Mesodermal cell (in vitro differentiated cells): ENCODE data around the gene IL10.

Source experiments
- H3K27ac ChIP-seq: 2 replicates; pipeline ENCODE4 v1.7.0; 2013; ENCODE audit warnings: mild to moderate bottlenecking, low read depth, low read length, moderate library complexity; ENCODE audit not compliant: severe bottlenecking
- H3K36me3 ChIP-seq: 2 replicates; pipeline ENCODE4 v1.7.1; 2013; ENCODE audit warnings: mild to moderate bottlenecking, low read length, moderate library complexity; ENCODE audit not compliant: control insufficient read depth, insufficient read depth
- H3K4me1 ChIP-seq: one replicate; pipeline ENCODE4 v1.7.1; 2013; ENCODE audit warnings: mild to moderate bottlenecking, low read length; ENCODE audit not compliant: insufficient read depth, control insufficient read depth, poor library complexity, severe bottlenecking
- H3K4me3 ChIP-seq: 2 replicates; pipeline ENCODE4 v1.7.0; 2013; ENCODE audit warnings: low read length, control low read depth, mild to moderate bottlenecking; ENCODE audit not compliant: insufficient read depth, poor library complexity, severe bottlenecking; ENCODE audit errors: extremely low read depth
- H3K9me3 ChIP-seq: 2 replicates; pipeline ENCODE4 v1.7.1; 2013; ENCODE audit warnings: mild to moderate bottlenecking, low read length, moderate library complexity; ENCODE audit not compliant: control insufficient read depth
- WGBS, 2 experiments: methylation state at CpG; one replicate each; pipeline ENCODE4 v1.1.5; 2013; ENCODE audit warnings: missing lambda C conversion rate in 2 of 2; ENCODE audit not compliant: insufficient coverage in 2 of 2; 5-methylcytosine and 5-hydroxymethylcytosine counted together

The IL10 gene

DNA sequence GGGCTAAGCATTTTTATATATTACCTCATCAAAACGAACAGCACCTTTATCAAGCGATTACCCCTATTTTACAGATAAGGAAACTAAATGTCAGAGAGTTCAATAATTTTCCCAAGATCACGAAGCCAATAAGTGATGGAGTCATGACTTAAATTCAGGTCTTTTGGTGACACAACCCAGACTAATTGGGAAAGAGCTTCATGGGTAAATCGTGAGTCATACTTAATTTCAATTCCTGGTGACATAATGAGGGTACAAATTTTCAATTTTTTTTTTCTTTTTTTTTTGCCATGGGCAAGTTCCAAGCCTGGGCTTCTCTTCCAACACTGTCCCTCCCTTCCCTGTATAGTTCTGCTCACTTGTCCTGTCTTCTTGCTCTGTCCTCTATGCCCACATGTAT, 30.1 kb upstream of the IL10 start:
- WGBS, 2 experiments: 92% methylated on average over 3 of the region's 4 CpGs; no CpG with 5 or more reads in 1 of the 2 experiments
- H3K27ac ChIP-seq: no peak overlapping the region

DNA sequence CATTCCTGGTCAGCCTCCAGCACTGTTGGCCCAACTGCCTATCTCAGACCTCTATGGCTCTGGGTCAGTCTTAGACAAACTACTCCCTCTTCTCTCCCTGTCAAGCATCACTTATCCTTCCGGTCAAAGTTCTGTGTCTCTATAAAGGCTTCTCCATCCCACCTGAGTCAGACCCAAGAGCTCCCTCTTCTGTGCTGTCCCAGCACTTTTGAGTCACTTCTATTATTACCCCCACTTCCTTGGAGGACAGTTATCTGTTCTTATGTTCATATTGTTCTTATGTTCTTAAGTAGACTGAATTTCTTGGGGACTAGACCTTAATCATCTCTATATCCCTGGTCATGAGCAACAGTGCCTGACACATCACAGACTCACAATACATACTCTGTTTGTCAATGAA, 29.2 kb upstream of the IL10 start:
- Histone ChIP-seq H3K4me3 (no peak overlapping the region), H3K36me3 (no peaks in the 10 kb centered on the region)
- 100% methylated on average over 1 of the region's 1 CpG for WGBS, 2 experiments

More for the DNA sequence above, 30.1 kb upstream of the IL10 start:
- Histone ChIP-seq H3K36me3 (no peaks in the 10 kb centered on the region), H3K9me3 (no peaks in the 10 kb centered on the region), H3K4me1 (peaks cover 5% of the 10 kb centered on the region), H3K4me3 (no peak overlapping the region)

DNA sequence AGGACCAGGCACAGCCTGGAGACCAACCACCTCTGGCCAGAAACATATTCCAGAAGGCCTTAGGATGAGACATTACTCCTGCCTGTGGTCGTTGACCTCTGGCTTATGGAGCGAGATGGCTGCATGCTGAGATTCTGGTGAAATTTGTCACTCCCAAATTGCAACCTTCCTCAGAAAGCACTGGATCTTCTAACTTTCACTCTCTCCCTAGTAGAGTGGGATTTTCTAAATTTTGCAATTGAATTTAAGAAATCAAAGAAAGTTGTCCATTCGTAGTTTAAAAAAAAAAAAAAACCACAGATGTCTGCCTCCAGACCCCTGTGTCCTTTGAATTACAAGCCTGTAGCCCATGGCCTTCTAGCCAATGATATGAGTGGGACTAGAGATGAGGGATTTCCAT, 28.6 kb upstream of the IL10 start:
- peaks cover 5% of the 10 kb centered on the region for H3K4me1 ChIP-seq
- no peaks in the 10 kb centered on the region for H3K36me3 ChIP-seq
- WGBS, 2 experiments: 100% methylated on average over 1 to 2 of the region's 3 CpGs
- no peak overlapping the region for H3K4me3 ChIP-seq
- H3K27ac ChIP-seq: no peak overlapping the region
- no peaks in the 10 kb centered on the region for H3K9me3 ChIP-seq

More for the DNA sequence above, 29.2 kb upstream of the IL10 start:
- Histone ChIP-seq H3K9me3 (no peaks in the 10 kb centered on the region), H3K27ac (no peak overlapping the region), H3K4me1 (peaks cover 5% of the 10 kb centered on the region)

DNA sequence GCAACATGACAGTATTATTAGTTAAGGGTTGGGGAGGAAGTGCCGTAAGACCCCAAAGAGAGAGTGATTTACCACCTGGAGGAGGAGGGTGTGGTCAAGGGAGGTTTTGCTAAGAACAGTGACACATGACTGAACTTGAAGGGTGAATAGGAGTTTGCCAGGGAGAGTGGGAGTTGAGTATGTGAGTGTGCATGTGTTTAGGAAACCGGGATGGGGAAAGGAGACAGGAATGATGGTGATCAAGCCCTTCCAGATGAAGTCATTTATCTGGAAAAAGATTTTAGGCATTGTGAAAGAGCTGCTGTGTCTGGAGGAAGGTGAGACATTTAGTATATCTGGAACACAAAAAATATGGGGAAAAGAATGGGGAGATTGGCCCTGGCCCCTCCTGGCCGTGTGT, 28.1 kb upstream of the IL10 start:
- Histone ChIP-seq H3K4me3 (no peak overlapping the region), H3K36me3 (no peaks in the 10 kb centered on the region), H3K9me3 (no peaks in the 10 kb centered on the region), H3K27ac (no peak overlapping the region), H3K4me1 (peaks cover 5% of the 10 kb centered on the region)
- 81 to 95% methylated on average over 3 of the region's 3 CpGs for WGBS, 2 experiments

DNA sequence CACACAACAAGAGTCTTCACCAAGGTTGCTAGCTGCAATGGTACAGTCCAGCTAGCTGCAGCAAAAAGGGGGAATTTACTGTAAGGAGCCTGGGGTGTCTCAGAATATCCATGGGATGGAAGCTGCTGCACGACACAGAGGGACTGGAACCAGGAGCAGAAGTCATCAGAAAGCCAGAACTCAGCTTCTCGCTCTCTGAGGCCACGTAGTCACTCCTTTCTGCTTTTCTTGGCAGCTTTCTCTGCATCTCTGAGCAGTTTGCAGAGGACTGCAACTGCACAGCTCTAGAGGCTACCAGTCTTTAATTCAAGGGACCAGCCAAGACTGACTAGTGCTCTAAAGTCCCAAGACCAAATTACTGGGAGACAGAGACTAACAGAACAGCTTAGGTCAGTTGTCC, 27.0 kb upstream of the IL10 start:
- Histone ChIP-seq H3K4me3 (no peak overlapping the region), H3K27ac (no peak overlapping the region), H3K9me3 (no peaks in the 10 kb centered on the region), H3K36me3 (no peaks in the 10 kb centered on the region), H3K4me1 (peaks cover 4% of the 10 kb centered on the region)
- 92 to 93% methylated on average over 3 of the region's 3 CpGs for WGBS, 2 experiments

GRCh38 chr1:206798384-206798996, 26.2 kb upstream of the IL10 start:
- H3K36me3 ChIP-seq: no peaks in the 10 kb centered on the region
- no peaks in the 10 kb centered on the region for H3K9me3 ChIP-seq
- 90 to 92% methylated on average over 5 to 9 of the region's 13 CpGs for WGBS, 2 experiments
- H3K4me3 ChIP-seq: no peak overlapping the region
- H3K4me1 ChIP-seq: no peaks in the 10 kb centered on the region
- no peak overlapping the region for H3K27ac ChIP-seq

DNA sequence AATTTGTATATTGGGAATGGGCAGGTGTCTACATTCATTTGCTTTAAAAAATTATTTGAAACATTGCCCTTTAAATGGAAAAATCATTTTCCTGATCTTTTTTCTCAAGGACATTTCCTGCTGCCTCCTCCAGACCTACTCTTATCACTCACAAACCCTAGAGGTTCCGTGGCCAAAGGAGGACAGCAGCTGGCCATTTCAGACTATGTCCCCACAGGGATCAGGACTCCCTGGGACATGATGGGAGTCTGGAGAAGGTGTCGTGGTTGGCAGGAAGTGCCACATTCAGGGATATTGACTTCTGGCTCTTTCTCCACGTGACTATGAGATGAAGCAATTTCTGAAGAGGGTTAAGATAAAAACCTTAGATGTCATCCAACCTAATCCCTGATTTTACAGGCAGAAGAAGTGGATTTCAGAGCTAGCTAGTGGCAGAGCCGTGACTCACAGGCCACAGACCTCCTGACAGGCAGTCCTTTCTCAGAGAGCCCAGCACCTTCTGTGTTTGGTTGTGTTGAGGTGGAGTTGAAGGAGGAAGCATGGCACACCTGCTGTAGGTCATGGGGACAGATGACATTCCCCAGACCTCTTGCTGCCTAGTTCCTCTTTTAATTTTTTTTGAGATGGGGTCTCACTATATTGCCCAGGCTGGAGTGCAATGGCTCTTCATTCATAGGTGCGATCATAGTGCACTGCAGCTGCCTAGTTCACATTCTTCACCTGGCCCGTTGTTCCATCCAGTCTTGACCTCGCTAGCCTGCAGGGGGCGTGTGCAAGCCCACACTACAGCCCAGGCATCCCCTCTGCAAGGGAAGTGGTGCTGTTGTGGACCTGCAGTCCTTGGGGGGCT, 25.5 kb upstream of the IL10 start:
- no peak overlapping the region for H3K4me3 ChIP-seq
- 59 to 66% methylated on average over 5 of the region's 8 CpGs for WGBS, 2 experiments
- no peak overlapping the region for H3K27ac ChIP-seq
- no peaks in the 10 kb centered on the region for H3K9me3 ChIP-seq
- H3K4me1 ChIP-seq: no peaks in the 10 kb centered on the region
- no peaks in the 10 kb centered on the region for H3K36me3 ChIP-seq

- Histone ChIP-seq H3K36me3 (no peaks in the 10 kb centered on the region), H3K4me1 (peaks cover under 1% of the 10 kb centered on the region), H3K4me3 (no peak overlapping the region), H3K9me3 (no peaks in the 10 kb centered on the region), H3K27ac (no peak overlapping the region)
- 76 to 80% methylated on average over 2 to 4 of the region's 8 CpGs for WGBS, 2 experiments
Measured at GRCh38 chr1:206796981-206797402, 24.7 kb upstream of the IL10 start.

GRCh38 chr1:206796116-206796515, 23.8 kb upstream of the IL10 start:
- Histone ChIP-seq H3K36me3 (no peaks in the 10 kb centered on the region), H3K4me1 (peaks cover 6% of the 10 kb centered on the region), H3K4me3 (no peak overlapping the region), H3K9me3 (no peaks in the 10 kb centered on the region), H3K27ac (no peak overlapping the region)
- 92 to 100% methylated on average over 2 of the region's 3 CpGs for WGBS, 2 experiments

GRCh38 chr1:206794294-206794908, 22.1 kb upstream of the IL10 start:
- H3K4me1 ChIP-seq: peaks cover 6% of the 10 kb centered on the region
- no peak overlapping the region for H3K4me3 ChIP-seq
- no peaks in the 10 kb centered on the region for H3K36me3 ChIP-seq
- H3K27ac ChIP-seq: no peak overlapping the region
- no peaks in the 10 kb centered on the region for H3K9me3 ChIP-seq
- WGBS, 2 experiments: 92 to 97% methylated on average over 5 to 8 of the region's 11 CpGs
